PC-9 (cell line): ENCODE measurements around the gene SCAF4.

Source experiments
- EZH2 ChIP-seq: fragments of 200-600 bp; sonication (generic); IDR thresholded peaks from 2 replicates; pipeline ENCODE4 v1.8.0; 2017; ENCODE audit warnings: antibody characterized with exemption, low read depth
- TF ChIP-seq, protein P1 (sequence below): fragments of 200-600 bp; sonication (generic); conservative IDR thresholded peaks from 2 replicates; pipeline ENCODE4 v1.6.1; 2017; ENCODE audit warnings: mixed run types, antibody characterized with exemption, mild to moderate bottlenecking, moderate library complexity

DNA sequence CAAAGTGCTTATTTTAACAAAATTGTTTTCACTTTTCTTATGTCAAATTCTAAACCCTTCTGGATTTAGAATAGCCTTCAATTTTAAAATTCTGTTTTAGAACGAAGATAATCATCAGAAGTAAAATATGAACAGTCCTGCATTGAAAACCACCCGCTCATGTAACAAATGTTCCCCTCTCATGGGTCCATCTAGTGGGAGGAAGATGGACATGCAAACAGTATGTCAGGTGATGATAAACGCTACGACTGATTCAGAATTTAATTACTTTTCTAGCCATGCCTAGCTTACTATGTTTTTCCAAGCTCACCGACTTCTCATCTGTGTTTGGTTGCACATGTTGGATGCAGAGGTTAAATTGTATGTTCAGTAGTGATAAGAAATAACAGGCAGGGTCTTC lies 48.9 kb downstream of the SCAF4 start:
- no peak for TF ChIP-seq EZH2
- TF ChIP-seq, protein P1, sequence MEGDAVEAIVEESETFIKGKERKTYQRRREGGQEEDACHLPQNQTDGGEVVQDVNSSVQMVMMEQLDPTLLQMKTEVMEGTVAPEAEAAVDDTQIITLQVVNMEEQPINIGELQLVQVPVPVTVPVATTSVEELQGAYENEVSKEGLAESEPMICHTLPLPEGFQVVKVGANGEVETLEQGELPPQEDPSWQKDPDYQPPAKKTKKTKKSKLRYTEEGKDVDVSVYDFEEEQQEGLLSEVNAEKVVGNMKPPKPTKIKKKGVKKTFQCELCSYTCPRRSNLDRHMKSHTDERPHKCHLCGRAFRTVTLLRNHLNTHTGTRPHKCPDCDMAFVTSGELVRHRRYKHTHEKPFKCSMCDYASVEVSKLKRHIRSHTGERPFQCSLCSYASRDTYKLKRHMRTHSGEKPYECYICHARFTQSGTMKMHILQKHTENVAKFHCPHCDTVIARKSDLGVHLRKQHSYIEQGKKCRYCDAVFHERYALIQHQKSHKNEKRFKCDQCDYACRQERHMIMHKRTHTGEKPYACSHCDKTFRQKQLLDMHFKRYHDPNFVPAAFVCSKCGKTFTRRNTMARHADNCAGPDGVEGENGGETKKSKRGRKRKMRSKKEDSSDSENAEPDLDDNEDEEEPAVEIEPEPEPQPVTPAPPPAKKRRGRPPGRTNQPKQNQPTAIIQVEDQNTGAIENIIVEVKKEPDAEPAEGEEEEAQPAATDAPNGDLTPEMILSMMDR = no peak
